Lower lobe of right lung (tissue), 2 donors: ENCODE measurements around the gene CLDN11. TPM values are rescaled to one million over a fixed set of nuclear protein-coding genes. Genes with fewer than 3 reads are reported as not detected.

ENCODE experiments used
- ATAC-seq, 2 donors: fragments of 200-7000 bp; cut with Tn5 transposase; one replicate each; pipeline ENCODE4 v1.9.1; 2020 to 2022; ENCODE audit warnings: mild to moderate bottlenecking in 2 of 2, moderate library complexity in 2 of 2
- DNase-seq: peaks from one replicate; pipeline ENCODE4 v3.0.0-alpha.2; 2020
- H3K27ac ChIP-seq: fragments of 200-600 bp; one replicate; pipeline ENCODE4 v1.8.0; 2022
- H3K27me3 ChIP-seq: fragments of 200-600 bp; one replicate; pipeline ENCODE4 v1.8.0; 2022; ENCODE audit warnings: low read depth
- H3K36me3 ChIP-seq: fragments of 200-600 bp; one replicate; pipeline ENCODE4 v1.8.0; 2022; ENCODE audit warnings: mild to moderate bottlenecking
- H3K4me1 ChIP-seq: fragments of 200-600 bp; one replicate; pipeline ENCODE4 v1.8.0; 2022
- H3K4me3 ChIP-seq: fragments of 200-600 bp; one replicate; pipeline ENCODE4 v1.8.0; 2022; ENCODE audit warnings: mild to moderate bottlenecking
- H3K9me3 ChIP-seq: fragments of 200-600 bp; one replicate; pipeline ENCODE4 v1.8.0; 2022
- intact Hi-C: fragments of 100-400 bp; cut with DNase I; formaldehyde crosslinking; loops from one replicate; pipeline ENCODE4 v1.11.0; 2022
- long read RNA-seq: library from polyadenylated mRNA; unstranded; transcript quantifications from one replicate; pipeline ENCODE4 v2.0.0, GENCODE V29; 2021
- total RNA-seq: library from RNA; stranded (reverse); fragmentation: NEBNext Ultra II Directional; extraction: Animal tissue kit (Norgen Biotek cat#: 25700); gene quantifications from one replicate; pipeline ENCODE4 v1.2.1, GENCODE V29; 2021
- TF ChIP-seq, protein P1 (sequence below): fragments of 200-600 bp; IDR thresholded peaks from one replicate; pipeline ENCODE4 v1.8.0; 2022; ENCODE audit warnings: antibody characterized with exemption, mild to moderate bottlenecking
- donor health status: DM: no; HTN: yes; CAD: no; lungs with severe emphysema.

Gene CLDN11
- 22.4 TPM for total RNA-seq
- long read RNA-seq, partial matches to known transcripts, result 0 of 2 reads
- long read RNA-seq, other reads (novel, unspliced or antisense), result 1 of 2 reads

DNA sequence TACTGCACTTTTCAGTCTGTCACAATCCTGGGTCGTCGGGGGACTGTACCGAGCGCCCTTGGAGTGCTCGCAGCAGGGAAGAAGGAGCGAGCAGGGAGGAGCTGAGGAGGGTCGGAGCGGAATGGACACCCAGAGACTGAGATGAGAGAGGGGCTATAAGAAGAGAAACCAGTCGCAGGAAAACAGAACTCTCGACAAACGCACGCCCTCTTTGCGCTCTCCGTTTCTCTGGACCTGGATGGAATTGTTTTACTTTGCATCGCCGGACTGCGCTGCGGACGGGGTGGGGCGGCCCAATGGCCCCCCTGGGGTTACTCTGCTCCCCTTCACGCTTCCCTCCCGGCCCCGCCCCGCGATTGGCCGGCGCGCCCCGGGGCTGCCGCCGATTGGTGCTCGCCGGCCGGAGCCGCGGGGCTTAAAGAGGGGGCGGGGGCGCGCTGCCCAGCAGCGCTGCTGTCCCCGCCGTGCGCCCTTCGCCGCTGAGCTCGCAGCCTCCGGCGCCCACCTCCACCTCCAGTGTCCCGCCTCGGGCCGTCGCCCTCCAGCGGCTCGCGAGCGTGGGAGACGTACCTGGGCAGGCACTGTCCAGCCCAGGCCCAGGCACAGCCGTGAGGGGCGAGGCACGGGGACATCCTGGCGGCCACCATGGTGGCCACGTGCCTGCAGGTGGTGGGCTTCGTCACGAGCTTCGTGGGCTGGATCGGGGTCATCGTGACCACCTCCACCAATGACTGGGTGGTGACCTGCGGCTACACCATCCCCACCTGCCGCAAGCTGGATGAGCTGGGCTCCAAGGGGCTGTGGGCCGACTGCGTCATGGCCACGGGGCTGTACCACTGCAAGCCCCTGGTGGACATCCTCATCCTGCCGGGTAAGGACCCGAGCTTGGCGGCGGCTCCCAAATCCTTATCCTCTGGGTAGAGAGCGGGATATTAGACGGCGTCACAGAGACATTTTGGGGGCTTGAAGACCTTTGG, at the start of gene CLDN11:
Gene CLDN11 (plus strand): TSS at position 447 of the 977 bp plus-strand sequence. CDS start 199 bp downstream, at position 646.
- TF ChIP-seq, protein P1, sequence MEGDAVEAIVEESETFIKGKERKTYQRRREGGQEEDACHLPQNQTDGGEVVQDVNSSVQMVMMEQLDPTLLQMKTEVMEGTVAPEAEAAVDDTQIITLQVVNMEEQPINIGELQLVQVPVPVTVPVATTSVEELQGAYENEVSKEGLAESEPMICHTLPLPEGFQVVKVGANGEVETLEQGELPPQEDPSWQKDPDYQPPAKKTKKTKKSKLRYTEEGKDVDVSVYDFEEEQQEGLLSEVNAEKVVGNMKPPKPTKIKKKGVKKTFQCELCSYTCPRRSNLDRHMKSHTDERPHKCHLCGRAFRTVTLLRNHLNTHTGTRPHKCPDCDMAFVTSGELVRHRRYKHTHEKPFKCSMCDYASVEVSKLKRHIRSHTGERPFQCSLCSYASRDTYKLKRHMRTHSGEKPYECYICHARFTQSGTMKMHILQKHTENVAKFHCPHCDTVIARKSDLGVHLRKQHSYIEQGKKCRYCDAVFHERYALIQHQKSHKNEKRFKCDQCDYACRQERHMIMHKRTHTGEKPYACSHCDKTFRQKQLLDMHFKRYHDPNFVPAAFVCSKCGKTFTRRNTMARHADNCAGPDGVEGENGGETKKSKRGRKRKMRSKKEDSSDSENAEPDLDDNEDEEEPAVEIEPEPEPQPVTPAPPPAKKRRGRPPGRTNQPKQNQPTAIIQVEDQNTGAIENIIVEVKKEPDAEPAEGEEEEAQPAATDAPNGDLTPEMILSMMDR, result no peak
- H3K9me3 ChIP-seq, result no peaks in the 10 kb centered on the region
- peaks cover 39% of the 10 kb centered on the region for H3K4me1 ChIP-seq
- intact Hi-C loops, result no loop called here
- H3K27ac ChIP-seq, result peak within 1 kb of the TSS; percentile 78
- peaks cover 33% of the 10 kb centered on the region for H3K27me3 ChIP-seq
- ATAC-seq, result peak; percentile 64 to 72
- DNase-seq, result no peak
- peak within 1 kb of the TSS; percentile 57 for H3K4me3 ChIP-seq
- no peaks in the 10 kb centered on the region for H3K36me3 ChIP-seq

DNA sequence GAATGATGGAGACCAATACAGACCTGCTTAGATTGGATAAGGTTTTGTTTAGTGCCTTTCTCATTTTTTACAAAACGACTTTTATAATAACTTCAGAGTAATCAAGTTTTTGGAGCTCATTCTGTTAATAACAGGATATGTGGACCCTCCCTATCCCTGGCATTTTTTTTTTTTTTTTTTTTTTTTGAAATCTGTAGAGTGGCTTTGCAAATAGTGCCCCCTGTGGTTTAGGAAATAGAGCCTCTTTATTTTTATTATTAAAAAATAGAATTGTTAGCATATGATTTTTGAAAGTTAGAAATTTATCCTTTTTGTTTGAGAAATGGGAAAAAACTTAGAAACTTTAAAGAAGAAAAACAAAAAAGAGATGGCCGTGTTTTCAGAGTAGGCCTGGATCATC, 49.7 kb upstream of the CLDN11 start:
- no peaks in the 10 kb centered on the region for H3K9me3 ChIP-seq
- no peaks in the 10 kb centered on the region for H3K27me3 ChIP-seq
- peaks cover 10% of the 10 kb centered on the region for H3K36me3 ChIP-seq
- ATAC-seq (no peak), DNase-seq (no peak)
- H3K4me3 ChIP-seq, result no peak overlapping the region
- H3K27ac ChIP-seq, result no peak overlapping the region
- intact Hi-C loops, result no loop called here
- H3K4me1 ChIP-seq, result peaks cover 56% of the 10 kb centered on the region
- TF ChIP-seq, protein P1, result peak; percentile 35

DNA sequence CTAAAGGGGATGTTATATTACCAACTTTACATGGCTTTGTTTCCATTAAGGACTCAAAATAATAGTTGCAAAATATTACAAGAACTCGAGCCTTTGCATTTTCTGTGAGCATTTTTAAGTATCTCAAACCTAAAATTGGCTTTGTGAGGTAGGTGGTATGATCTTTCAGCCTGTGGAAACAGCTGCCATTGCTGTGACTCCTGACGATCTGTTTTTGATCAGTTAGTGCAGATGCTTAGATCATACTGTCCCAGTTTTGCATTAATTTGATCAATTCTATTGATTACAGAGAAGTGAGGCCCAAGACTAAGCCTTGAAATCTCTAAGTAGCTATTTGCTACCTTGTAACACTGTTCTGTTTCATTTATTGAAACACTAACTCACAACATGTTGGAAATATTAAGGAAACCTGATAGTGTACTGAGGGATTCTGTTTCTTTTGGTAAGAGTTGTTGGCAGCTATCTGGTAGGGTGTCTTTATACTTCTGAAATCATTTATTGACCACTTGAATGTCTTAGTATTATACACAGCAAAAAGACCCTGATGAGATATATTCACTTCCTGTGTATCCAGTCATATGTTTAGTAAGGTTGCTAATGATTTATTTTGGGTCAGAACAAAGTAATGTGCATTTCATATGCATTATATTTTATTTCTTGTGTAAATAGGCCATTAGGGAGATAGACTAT, 46.3 kb upstream of the CLDN11 start:
- peaks cover 58% of the 10 kb centered on the region for H3K4me1 ChIP-seq
- ATAC-seq, result no peak

DNA sequence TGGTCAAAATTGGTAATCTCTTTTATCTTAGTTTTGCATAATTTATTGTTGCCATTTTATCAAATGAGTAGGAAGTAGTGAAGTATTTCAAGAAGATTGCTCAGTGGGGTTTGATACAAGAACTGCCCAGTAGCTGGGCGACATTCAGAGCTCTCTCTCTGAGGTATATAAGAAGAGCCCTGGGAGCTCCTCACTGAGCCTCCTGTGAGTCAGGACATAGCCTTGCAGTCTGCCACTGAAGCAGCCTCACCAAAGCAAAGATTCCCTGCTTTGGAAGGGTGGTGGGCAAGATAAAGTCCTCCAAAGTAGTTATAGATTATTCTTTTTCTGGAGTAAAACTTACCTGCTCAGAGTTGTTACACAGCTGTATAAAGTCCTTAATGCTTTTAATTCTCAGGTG, 35.1 kb upstream of the CLDN11 start:
- Histone ChIP-seq H3K27me3 (no peaks in the 10 kb centered on the region), H3K9me3 (no peaks in the 10 kb centered on the region), H3K4me1 (no peaks in the 10 kb centered on the region), H3K4me3 (no peak overlapping the region), H3K36me3 (peaks cover 95% of the 10 kb centered on the region), H3K27ac (peak overlapping the region; percentile 14)
- intact Hi-C loops, result no loop called here
- DNase-seq, result no peak
- ATAC-seq, result no peak
- TF ChIP-seq, protein P1, result no peak

More for the DNA sequence above, 46.3 kb upstream of the CLDN11 start:
- H3K36me3 ChIP-seq, result peaks cover 10% of the 10 kb centered on the region
- no peaks in the 10 kb centered on the region for H3K9me3 ChIP-seq
- intact Hi-C loops, result no loop called here
- DNase-seq, result no peak
- TF ChIP-seq, protein P1, result no peak
- H3K27me3 ChIP-seq, result no peaks in the 10 kb centered on the region
- H3K27ac ChIP-seq, result no peak overlapping the region
- H3K4me3 ChIP-seq, result no peak overlapping the region

DNA sequence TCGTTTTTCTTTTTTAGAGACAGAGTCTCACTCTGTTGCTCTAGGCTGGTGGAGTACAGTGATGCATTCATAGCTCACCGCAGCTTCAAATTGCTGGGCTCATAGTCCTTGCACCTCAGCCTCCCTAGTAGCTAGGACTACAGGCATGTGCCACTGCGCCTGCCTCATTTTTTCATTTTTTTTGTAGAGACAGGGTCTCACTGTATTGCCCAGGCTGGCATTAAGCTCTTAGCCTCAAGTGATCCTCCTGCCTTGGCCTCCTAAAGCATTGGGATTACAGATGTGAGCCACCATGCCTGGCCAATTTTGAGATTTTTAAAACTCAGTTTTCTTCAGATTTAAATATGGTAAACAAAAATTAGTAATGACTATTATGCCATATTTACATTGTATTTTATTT, 32.2 kb upstream of the CLDN11 start:
- DNase-seq (no peak), ATAC-seq (no peak)
- Histone ChIP-seq H3K4me1 (no peaks in the 10 kb centered on the region), H3K27ac (no peak overlapping the region), H3K36me3 (peaks cover 97% of the 10 kb centered on the region), H3K4me3 (no peak overlapping the region), H3K27me3 (no peaks in the 10 kb centered on the region), H3K9me3 (no peaks in the 10 kb centered on the region)
- TF ChIP-seq, protein P1, result no peak
- intact Hi-C loops, result no loop called here
